ENCODE measurements around the gene ZFP92. TPM values are rescaled to one million over a fixed set of nuclear protein-coding genes. Genes with fewer than 3 reads are reported as not detected.

The ZFP92 gene
- total RNA-seq, 5 donors from 2014 or later (not counting 1 experiment from before 2014, with no cell fraction given) = 0.60 to 1.4 (median 1.2) TPM

- WGBS (ENCODE audit: insufficient coverage) = 100% methylated on average over 2 of the region's 8 CpGs
- no peak overlapping the region for H3K27ac ChIP-seq (ENCODE audit: low read length)
- Mint-ChIP-seq H3K27me3 (peaks cover 0 to 4% of the 10 kb centered on the region in 2 donors), H3K27ac (no peak overlapping the region), H3K9me3 (no peaks in the 10 kb centered on the region), H3K4me1 (peaks cover 0 to 2% (median 0%) of the 10 kb centered on the region in 3 donors), H3K4me3 (no peak overlapping the region), H3K36me3 (no peaks in the 10 kb centered on the region)
- no peaks in the 10 kb centered on the region for H3K9me3 ChIP-seq
- no peaks in the 10 kb centered on the region for H3K27me3 ChIP-seq (replicated peaks in 1 of 2; ENCODE audit: control insufficient read depth in 2 of 2, extremely low read depth in 1 of 2, insufficient read depth in 2 of 2, low read length in 1 of 2)
- no peak overlapping the region for H3K4me3 ChIP-seq (ENCODE audit: control insufficient read depth in 1 of 2, extremely low read depth in 1 of 2, low read length in 1 of 2)
- H3K36me3 ChIP-seq (ENCODE audit: control insufficient read depth in 2 of 2, extremely low read depth in 1 of 2, insufficient read depth in 1 of 2, low read length in 1 of 2) = no peaks in the 10 kb centered on the region
- ChIA-PET CTCF (no interaction called here), POLR2A (no interaction called here)
- DNase-seq (no peak), ATAC-seq (replicated peaks in 1 of 4) (no peak)
- peaks cover 0 to under 1% of the 10 kb centered on the region in 2 experiments for H3K4me1 ChIP-seq (ENCODE audit: control insufficient read depth in 1 of 2, extremely low read depth in 1 of 2, insufficient read depth in 2 of 2, low read length in 2 of 2)
Measured at GRCh38 chrX:153417637-153418036, 6.4 kb downstream of the ZFP92 start.

- no peak overlapping the region for H3K4me3 Mint-ChIP-seq
- peaks cover 0 to 4% of the 10 kb centered on the region in 2 donors for H3K27me3 Mint-ChIP-seq
- ATAC-seq (replicated peaks in 1 of 4) = no peak
- Histone ChIP-seq H3K27me3 (replicated peaks in 1 of 2; ENCODE audit: control insufficient read depth in 2 of 2, extremely low read depth in 1 of 2, insufficient read depth in 2 of 2, low read length in 1 of 2) (no peaks in the 10 kb centered on the region), H3K4me1 (ENCODE audit: control insufficient read depth in 1 of 2, extremely low read depth in 1 of 2, insufficient read depth in 2 of 2, low read length in 2 of 2) (no peaks in the 10 kb centered on the region), H3K27ac (ENCODE audit: low read length) (no peak overlapping the region), H3K9me3 (no peaks in the 10 kb centered on the region), H3K4me3 (ENCODE audit: control insufficient read depth in 1 of 2, extremely low read depth in 1 of 2, low read length in 1 of 2) (no peak overlapping the region), H3K36me3 (ENCODE audit: control insufficient read depth in 2 of 2, extremely low read depth in 1 of 2, insufficient read depth in 1 of 2, low read length in 1 of 2) (no peaks in the 10 kb centered on the region)
- 97% methylated on average over 73 of the region's 91 CpGs for WGBS (ENCODE audit: insufficient coverage)
- H3K4me1 Mint-ChIP-seq = no peaks in the 10 kb centered on the region
- DNase-seq = no peak
- ChIA-PET CTCF (no interaction called here), POLR2A (no interaction called here)
- H3K9me3 Mint-ChIP-seq = no peaks in the 10 kb centered on the region
- no peaks in the 10 kb centered on the region for H3K36me3 Mint-ChIP-seq
- H3K27ac Mint-ChIP-seq = no peak overlapping the region
Measured at GRCh38 chrX:153420851-153421599, 9.8 kb downstream of the ZFP92 start.

GRCh38 chrX:153421856-153422255, 10.6 kb downstream of the ZFP92 start:
- Mint-ChIP-seq H3K9me3 (no peaks in the 10 kb centered on the region), H3K27ac (no peak overlapping the region), H3K4me1 (no peaks in the 10 kb centered on the region), H3K27me3 (peaks cover 0 to 4% of the 10 kb centered on the region in 2 donors), H3K36me3 (no peaks in the 10 kb centered on the region), H3K4me3 (no peak overlapping the region)
- Histone ChIP-seq H3K4me1 (ENCODE audit: control insufficient read depth in 1 of 2, extremely low read depth in 1 of 2, insufficient read depth in 2 of 2, low read length in 2 of 2) (no peaks in the 10 kb centered on the region), H3K27ac (ENCODE audit: low read length) (no peak overlapping the region), H3K9me3 (no peaks in the 10 kb centered on the region), H3K36me3 (ENCODE audit: control insufficient read depth in 2 of 2, extremely low read depth in 1 of 2, insufficient read depth in 1 of 2, low read length in 1 of 2) (no peaks in the 10 kb centered on the region), H3K27me3 (replicated peaks in 1 of 2; ENCODE audit: control insufficient read depth in 2 of 2, extremely low read depth in 1 of 2, insufficient read depth in 2 of 2, low read length in 1 of 2) (no peaks in the 10 kb centered on the region), H3K4me3 (ENCODE audit: control insufficient read depth in 1 of 2, extremely low read depth in 1 of 2, low read length in 1 of 2) (no peak overlapping the region)
- DNase-seq (no peak), ATAC-seq (replicated peaks in 1 of 4) (no peak)
- ChIA-PET CTCF (no interaction called here), POLR2A (no interaction called here)
- 97% methylated on average over 11 of the region's 18 CpGs for WGBS (ENCODE audit: insufficient coverage)

GRCh38 chrX:153423652-153424051, 12.4 kb downstream of the ZFP92 start:
- Mint-ChIP-seq H3K27ac (no peak overlapping the region), H3K4me1 (no peaks in the 10 kb centered on the region), H3K4me3 (no peak overlapping the region), H3K36me3 (no peaks in the 10 kb centered on the region), H3K9me3 (peaks cover 0 to 3% (median 0%) of the 10 kb centered on the region in 3 donors), H3K27me3 (no peaks in the 10 kb centered on the region)
- DNase-seq (no peak), ATAC-seq (replicated peaks in 1 of 4) (no peak)
- 92% methylated on average over 2 of the region's 8 CpGs for WGBS (ENCODE audit: insufficient coverage)
- no peaks in the 10 kb centered on the region for H3K9me3 ChIP-seq
- ChIA-PET CTCF (no interaction called here), POLR2A (interaction anchor here in 1 of 2 donors (0.6 kb wide), 1 partner anchor 1121 kb away, joined by 3 read pairs; no protein-coding TSS in a partner anchor)
- no peaks in the 10 kb centered on the region for H3K27me3 ChIP-seq (replicated peaks in 1 of 2; ENCODE audit: control insufficient read depth in 2 of 2, extremely low read depth in 1 of 2, insufficient read depth in 2 of 2, low read length in 1 of 2)
- no peaks in the 10 kb centered on the region for H3K4me1 ChIP-seq (ENCODE audit: control insufficient read depth in 1 of 2, extremely low read depth in 1 of 2, insufficient read depth in 2 of 2, low read length in 2 of 2)
- H3K27ac ChIP-seq (ENCODE audit: low read length) = no peak overlapping the region
- no peaks in the 10 kb centered on the region for H3K36me3 ChIP-seq (ENCODE audit: control insufficient read depth in 2 of 2, extremely low read depth in 1 of 2, insufficient read depth in 1 of 2, low read length in 1 of 2)
- no peak overlapping the region for H3K4me3 ChIP-seq (ENCODE audit: control insufficient read depth in 1 of 2, extremely low read depth in 1 of 2, low read length in 1 of 2)

- no peak overlapping the region for H3K4me3 ChIP-seq (ENCODE audit: control insufficient read depth in 1 of 2, extremely low read depth in 1 of 2, low read length in 1 of 2)
- H3K9me3 ChIP-seq = no peaks in the 10 kb centered on the region
- ATAC-seq (replicated peaks in 1 of 4) (no peak), DNase-seq (no peak)
- Mint-ChIP-seq H3K27me3 (peaks cover 3 to 13% of the 10 kb centered on the region in 2 donors), H3K4me3 (no peak overlapping the region), H3K36me3 (no peaks in the 10 kb centered on the region), H3K27ac (no peak overlapping the region), H3K9me3 (peaks cover 0 to 3% (median 2%) of the 10 kb centered on the region in 3 donors), H3K4me1 (no peaks in the 10 kb centered on the region)
- H3K27ac ChIP-seq (ENCODE audit: low read length) = no peak overlapping the region
- ChIA-PET CTCF (no interaction called here), POLR2A (no interaction called here)
- no CpG with 5 or more reads among the region's 3 CpGs for WGBS (ENCODE audit: insufficient coverage)
- H3K27me3 ChIP-seq (replicated peaks in 1 of 2; ENCODE audit: control insufficient read depth in 2 of 2, extremely low read depth in 1 of 2, insufficient read depth in 2 of 2, low read length in 1 of 2) = no peaks in the 10 kb centered on the region
- H3K4me1 ChIP-seq (ENCODE audit: control insufficient read depth in 1 of 2, extremely low read depth in 1 of 2, insufficient read depth in 2 of 2, low read length in 2 of 2) = no peaks in the 10 kb centered on the region
- no peaks in the 10 kb centered on the region for H3K36me3 ChIP-seq (ENCODE audit: control insufficient read depth in 2 of 2, extremely low read depth in 1 of 2, insufficient read depth in 1 of 2, low read length in 1 of 2)
Measured at GRCh38 chrX:153426204-153426603, 14.9 kb downstream of the ZFP92 start.

GRCh38 chrX:153430796-153431195, 19.5 kb downstream of the ZFP92 start:
- ChIA-PET CTCF (no interaction called here), POLR2A (no interaction called here)
- ATAC-seq (replicated peaks in 1 of 4) (no peak), DNase-seq (no peak)
- Histone ChIP-seq H3K27me3 (replicated peaks in 1 of 2; ENCODE audit: control insufficient read depth in 2 of 2, extremely low read depth in 1 of 2, insufficient read depth in 2 of 2, low read length in 1 of 2) (peaks cover 0 to 17% of the 10 kb centered on the region in 2 experiments), H3K9me3 (no peaks in the 10 kb centered on the region), H3K4me3 (ENCODE audit: control insufficient read depth in 1 of 2, extremely low read depth in 1 of 2, low read length in 1 of 2) (no peak overlapping the region), H3K4me1 (ENCODE audit: control insufficient read depth in 1 of 2, extremely low read depth in 1 of 2, insufficient read depth in 2 of 2, low read length in 2 of 2) (no peaks in the 10 kb centered on the region), H3K36me3 (ENCODE audit: control insufficient read depth in 2 of 2, extremely low read depth in 1 of 2, insufficient read depth in 1 of 2, low read length in 1 of 2) (no peaks in the 10 kb centered on the region), H3K27ac (ENCODE audit: low read length) (no peak overlapping the region)
- no CpG with 5 or more reads among the region's 6 CpGs for WGBS (ENCODE audit: insufficient coverage)
- no peak overlapping the region for H3K4me3 Mint-ChIP-seq
- H3K4me1 Mint-ChIP-seq = no peaks in the 10 kb centered on the region
- no peak overlapping the region for H3K27ac Mint-ChIP-seq
- H3K36me3 Mint-ChIP-seq = no peaks in the 10 kb centered on the region
- H3K9me3 Mint-ChIP-seq = peaks cover 0 to 3% (median 2%) of the 10 kb centered on the region in 3 donors
- H3K27me3 Mint-ChIP-seq = peaks cover 5 to 17% of the 10 kb centered on the region in 2 donors

Data from T-cell (primary cell).